GM19043 (cell line): ENCODE results near the gene GAA.
A peak's percentile ranks its signal among the peaks of the same experiment; 100 is the strongest.
"Not testable (repeated sequence)": the region's sequence is repeated elsewhere in the genome, so short reads cannot be mapped to it uniquely, and the experiment has no call there.

Experiments
- ATAC-seq: cut with Tn5 transposase; IDR thresholded peaks from one replicate; pipeline ENCODE4 v1.9.1; 2021; ENCODE audit warnings: low read depth; ENCODE audit not compliant: unreplicated experiment

The GAA gene

DNA sequence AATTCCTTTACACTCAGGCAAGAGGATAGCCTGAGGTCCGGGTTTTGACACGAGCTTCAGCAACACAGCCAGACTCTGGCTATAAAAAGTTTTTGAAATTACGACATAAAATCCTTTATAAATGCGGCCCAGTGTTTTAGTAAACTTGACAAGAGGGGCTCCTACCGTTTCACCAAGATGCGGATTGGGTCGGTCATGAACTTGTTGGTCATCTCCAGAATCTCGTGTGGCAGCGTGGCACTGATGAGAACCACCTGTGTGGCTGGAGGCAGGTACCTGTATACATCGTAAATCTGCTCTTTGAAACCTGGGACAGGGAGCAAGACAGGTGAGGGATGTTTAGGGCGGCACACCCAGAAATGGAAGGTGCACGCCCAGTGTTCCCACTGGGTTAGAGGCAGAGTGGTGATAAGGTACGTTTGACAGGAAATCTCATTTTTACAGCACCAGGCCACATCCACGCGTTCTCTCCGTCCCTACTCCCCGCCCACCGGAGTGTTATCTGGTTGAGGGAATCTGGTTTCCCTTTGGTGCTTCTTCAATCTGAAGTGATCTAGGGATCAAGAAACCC lies 37.6 kb downstream of the GAA start:
- ATAC-seq, result no peak

DNA sequence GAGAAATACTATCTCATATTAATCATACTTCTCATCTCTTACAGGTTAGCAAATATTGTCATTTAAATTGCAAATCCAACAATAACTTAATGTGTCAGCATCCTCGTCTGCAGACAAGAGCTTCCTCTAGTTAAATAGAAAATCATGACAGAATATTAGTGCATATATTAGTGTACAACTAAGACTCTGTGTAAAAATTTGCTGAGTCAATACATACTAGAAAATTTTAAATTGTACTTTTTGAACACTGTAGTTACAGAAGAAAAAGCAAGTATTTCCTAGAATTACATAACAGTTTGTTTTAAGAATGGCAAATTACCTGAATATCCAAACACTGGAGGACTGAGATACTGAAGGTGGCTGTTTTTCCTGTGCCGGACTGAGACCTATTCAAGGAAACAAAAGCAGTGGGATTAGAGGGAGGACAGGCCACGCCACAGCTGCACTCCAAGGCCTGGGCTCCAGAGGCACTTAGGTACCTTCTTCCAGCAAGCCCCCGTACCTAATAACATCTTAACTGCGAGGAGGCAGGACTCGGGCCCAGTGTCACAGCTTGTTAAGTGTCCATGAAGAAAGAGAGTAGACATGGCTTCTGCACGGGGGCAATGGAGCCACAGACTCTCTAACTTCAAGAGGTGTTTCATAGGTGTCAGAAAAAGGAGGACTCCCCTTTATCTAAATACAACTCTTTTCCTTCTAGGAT lies 40.2 kb downstream of the GAA start:
- no peak for ATAC-seq

- no peak for ATAC-seq
Measured at GRCh38 chr17:80142929-80143328, 41.5 kb downstream of the GAA start.

DNA sequence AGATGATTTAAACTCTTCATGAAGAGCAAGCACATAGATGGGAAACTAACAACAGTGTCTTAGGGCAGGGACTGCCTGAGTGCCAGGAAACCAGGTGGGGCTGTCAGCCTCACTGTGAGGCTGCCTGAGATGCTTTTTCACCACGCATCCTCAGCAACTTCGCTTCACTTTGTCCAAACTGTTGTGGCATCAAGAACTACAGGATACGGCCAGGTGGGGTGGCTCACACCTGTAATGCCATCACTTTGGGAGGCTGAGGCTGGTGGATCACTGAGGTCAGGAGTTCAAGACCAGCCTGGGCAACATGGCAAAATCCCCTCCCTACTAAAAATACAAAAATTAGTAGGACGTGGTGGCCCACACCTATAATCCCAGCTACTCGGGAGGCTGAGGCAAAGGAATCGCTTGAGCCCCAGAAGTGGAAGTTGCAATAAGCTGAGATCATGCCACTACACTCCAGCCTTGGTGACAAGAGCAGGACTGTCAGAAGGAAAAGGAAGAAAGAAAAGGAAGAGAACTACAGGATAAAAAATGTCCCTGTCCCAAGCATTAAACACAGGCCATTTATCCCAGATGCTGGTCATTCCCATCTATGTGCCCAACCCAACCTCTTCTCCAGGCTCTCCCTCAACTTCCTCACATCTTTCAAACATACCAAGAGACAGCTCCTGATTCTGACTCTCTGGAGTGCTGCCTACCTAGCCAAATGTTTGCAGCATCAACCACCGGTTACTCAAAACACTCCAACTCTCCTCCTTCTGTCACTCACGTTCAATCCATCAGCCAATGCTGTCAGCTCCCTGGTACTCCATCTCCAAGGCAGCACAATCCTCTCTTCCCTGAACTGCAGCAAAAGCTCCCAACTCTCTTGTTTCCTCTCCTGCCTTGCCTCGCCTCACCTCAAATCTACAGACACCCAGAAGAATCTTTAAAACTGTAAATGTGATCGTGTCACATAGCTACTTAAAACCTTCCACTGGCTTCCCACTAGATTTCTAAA lies 44.0 kb downstream of the GAA start:
- no peak for ATAC-seq

DNA sequence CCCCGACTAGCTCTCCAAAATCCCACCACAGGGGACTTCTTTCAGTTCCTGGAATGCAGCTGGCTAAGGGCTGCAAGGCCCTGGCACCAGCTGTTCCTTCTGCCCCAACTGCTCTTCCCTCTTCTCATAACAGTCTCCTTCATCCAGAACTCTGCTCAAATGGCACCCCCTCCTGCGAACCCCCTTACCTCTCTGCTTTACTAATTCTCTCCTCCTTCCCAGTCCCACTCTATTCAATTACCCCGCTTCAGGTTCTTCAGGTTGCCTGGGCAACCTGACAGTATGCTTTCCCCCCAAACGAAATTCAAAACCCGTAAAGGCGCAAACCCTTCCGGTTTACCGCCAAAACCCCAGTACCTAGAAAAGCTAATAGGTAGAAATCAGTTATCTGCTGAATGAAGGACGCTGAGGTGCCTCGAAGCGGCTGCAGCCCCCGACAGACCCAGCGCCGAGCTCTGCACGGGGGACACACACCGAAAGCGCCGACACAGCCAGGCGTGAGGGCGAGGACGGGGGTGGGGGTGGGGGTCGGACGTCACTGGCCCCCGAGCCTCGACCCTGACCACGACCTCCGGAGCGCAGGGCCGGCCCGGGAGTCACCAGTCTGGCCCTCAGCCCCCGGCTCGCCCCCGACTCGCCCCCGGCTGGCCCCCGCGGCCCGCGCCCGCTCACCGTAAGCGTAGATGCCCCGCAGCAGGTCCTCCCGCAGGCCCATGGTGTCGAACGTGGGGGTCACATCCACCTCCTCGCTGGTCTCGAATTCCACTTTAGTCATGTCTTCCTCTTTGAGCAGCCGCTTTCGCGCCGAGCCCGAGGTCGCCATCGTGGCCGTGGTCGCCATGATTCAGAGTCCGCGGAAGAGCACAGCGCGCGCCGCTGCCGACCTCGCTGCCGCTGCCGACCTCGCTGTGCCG lies 45.0 kb downstream of the GAA start:
- ATAC-seq, result no peak

DNA sequence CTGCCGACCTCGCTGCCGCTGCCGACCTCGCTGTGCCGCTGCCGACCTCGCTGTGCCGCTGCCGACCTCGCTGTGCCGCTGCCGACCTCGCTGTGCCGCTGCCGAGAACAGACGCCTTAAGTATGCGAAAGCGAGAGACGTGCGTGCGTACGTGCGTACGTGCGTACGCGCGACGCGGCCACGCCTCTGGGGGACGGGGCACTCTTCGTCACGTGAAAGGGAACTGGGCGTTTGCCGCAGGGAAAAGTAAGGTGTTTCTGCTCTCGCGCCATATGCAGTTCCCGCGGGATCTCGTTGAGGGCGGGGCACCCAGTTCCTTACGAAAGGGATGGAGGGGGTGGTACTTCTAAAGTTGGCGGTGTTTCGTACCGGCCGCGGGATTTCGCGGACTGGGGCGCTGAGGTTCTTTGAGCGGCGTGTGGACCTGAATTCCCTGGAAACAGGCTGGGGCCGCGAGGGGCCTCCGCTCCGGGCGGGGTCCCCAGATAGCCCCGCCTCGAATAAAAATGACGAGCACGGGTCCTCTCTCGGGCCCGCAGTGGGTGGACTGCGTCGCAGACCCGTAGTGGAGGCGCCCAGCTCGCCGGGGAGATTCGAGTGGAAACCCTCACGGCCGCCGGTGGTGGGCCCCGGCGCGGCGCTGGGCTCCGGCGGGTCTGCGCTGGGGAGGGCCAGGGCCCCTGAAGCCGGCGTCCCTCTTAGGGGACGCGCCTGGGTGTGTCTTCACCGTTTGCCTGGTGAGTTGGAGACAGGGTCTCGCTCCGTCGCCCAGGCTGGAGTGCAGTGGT lies 45.8 kb downstream of the GAA start, which contains the start of gene EIF4A3:
Gene EIF4A3 (minus strand): TSS at position 94 of the 788 bp plus-strand sequence. CDS start 167 bp downstream, outside the sequence.
- peak; percentile 81 for ATAC-seq

GRCh38 chr17:80151333-80151732 lies 50.0 kb downstream of the GAA start:
- no peak for ATAC-seq

DNA sequence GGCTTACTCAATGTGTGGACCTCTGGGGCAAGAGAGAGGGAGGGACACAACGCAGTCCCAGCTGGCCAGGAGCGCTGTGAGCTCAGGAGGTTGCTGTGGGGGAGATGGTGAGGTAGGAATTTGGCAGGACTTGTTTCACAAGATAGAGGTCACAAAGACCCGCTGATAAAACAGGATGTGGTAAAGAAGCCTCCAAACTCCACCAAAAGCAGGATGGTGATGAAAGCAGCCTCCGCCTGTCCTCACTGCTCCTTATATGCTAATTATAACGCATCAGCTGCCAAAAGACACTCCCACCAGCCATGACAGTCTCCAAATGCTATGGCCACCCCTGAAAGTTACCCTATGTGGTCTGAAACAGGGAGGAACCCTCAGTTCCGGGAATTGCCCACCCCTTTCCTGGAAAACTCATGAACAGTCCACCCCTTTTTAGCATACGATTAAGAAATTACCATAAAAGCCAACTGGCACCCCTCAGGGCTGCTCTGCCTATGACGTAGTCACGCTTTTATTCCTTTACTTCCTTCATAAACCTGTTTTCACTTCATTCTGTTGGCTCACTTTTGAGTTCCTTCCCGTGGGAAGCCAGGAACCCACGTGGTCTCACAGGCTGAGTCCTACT lies 50.8 kb downstream of the GAA start:
- ATAC-seq, result no peak

DNA sequence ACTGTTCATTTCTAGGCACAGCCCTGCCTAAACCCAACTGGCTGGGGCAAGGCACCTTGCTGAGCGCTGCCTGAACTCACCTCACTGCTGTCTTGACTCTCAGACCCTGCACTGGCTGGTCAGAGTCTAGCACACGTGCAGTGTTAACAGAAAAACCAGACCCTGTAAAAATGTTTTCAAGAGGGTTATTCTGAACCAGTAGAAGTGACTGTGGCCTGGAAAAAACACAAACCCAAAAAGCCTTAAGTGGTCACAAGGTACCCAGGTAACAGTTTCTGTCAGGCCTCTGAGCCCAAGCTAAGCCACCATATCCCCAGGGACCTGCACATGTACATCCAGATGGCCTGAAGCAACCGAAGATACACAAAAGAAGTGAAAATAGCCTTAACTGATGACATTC lies 51.6 kb downstream of the GAA start:
- ATAC-seq, result peak; percentile 53

- no peak for ATAC-seq
Measured at GRCh38 chr17:80154166-80154565, 52.8 kb downstream of the GAA start.

GRCh38 chr17:80155600-80155999 lies 54.2 kb downstream of the GAA start:
- ATAC-seq, result not testable (repeated sequence)

DNA sequence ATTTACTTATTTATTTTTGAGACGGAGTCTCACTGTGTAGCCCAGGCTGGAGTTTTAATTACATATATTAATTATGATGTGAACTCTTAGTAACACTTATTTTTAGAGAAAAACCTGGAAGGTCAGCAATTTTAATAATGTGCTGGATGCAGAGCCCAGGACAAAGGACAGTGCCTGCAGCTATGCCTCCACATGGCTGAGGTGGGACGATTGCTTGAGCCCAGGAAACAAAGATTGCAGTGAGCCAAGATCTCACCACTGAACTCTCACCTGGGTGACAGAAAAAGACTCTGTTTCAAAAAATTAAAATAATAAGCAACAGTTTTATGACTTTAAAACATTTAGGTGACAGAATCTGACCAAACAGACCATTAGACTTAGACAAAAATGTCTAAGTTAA lies 57.5 kb downstream of the GAA start:
- ATAC-seq, result no peak

DNA sequence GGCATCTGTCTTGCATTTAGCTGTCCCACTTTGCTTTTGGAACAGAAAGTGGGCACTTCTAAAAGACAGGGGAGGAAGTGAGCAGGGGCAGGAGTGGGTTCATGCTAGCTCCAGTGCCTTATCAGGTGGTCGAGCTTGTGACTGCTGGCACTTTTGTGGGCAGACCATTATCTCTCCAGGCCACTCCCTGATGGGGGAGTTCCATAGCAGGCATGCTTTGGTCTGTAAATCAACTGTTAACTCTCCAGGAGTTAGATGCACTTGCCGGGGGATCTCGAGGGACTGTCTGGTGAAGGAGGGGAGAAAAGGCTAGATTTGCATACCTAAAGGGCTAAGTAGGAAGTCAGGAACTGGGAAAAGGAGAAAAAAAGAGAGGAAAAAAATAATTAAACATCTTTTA lies 59.2 kb downstream of the GAA start:
- no peak for ATAC-seq

- no peak for ATAC-seq
Measured at GRCh38 chr17:80163336-80163735, 62.0 kb downstream of the GAA start.

GRCh38 chr17:80164185-80164584 lies 62.8 kb downstream of the GAA start:
- no peak for ATAC-seq

- ATAC-seq, result no peak
Measured at GRCh38 chr17:80166446-80166845, 65.1 kb downstream of the GAA start.

- ATAC-seq, result no peak
Measured at GRCh38 chr17:80168371-80168770, 67.0 kb downstream of the GAA start.

DNA sequence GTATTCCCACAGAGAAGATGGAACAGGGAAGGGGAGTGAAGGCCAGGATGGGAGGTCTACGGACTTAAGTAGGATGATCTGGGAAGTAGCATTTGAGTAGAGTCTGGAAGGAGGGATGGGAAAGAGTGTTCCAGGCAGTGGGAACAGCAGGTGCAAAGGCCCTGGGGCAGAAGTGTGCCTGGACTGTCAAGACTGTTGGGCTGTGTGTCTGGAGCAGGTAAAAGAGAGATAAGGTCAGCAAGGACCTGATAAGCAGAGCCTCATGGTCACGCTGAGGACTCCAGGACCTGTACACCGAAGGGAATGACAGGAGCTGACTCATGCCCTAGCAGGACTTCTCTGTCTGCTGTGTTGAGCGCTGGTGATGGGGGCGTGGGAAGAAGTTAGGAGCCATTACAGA lies 67.7 kb downstream of the GAA start:
- ATAC-seq, result no peak
